ENCODE results near the gene PUM1.

The PUM1 gene

GRCh38 chr1:30905403-30905802 is 160.1 kb downstream of the PUM1 start:
- TF ChIP-seq CTCF (conservative IDR thresholded peaks at IDR 0.05; ENCODE audit: low read depth, low read length): no peak
- H3K4me3 ChIP-seq (ENCODE audit: low read depth, low read length): no peak overlapping the region
- DNase-seq (ENCODE audit: low read depth): no peak

DNA sequence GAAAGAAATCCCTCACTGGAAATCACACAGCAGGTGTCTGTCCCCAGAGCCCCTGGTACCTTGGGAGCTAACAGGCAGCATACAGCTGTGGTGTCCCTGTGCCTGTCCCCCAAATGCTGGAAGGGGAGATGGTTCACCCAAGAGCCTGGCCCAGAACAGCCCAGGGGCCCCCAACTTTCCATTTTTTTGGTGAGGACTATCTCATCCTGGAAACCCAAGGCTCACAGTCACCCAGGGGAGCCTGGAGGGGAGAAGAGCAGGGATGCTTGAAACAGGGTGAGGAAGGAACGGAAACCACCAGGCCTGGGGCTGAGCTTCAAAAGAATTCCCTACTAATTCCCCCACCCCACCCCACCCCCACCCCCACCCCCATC is 160.6 kb downstream of the PUM1 start:
- no peak for TF ChIP-seq CTCF (conservative IDR thresholded peaks at IDR 0.05; ENCODE audit: low read depth, low read length)
- DNase-seq (ENCODE audit: low read depth): no peak
- no peak overlapping the region for H3K4me3 ChIP-seq (ENCODE audit: low read depth, low read length)

- TF ChIP-seq CTCF (conservative IDR thresholded peaks at IDR 0.05; ENCODE audit: low read depth, low read length): no peak
- no peak for DNase-seq (ENCODE audit: low read depth)
- H3K4me3 ChIP-seq (ENCODE audit: low read depth, low read length): no peak overlapping the region
These were observed 161.1 kb downstream of the PUM1 start for GRCh38 chr1:30904191-30904961.

DNA sequence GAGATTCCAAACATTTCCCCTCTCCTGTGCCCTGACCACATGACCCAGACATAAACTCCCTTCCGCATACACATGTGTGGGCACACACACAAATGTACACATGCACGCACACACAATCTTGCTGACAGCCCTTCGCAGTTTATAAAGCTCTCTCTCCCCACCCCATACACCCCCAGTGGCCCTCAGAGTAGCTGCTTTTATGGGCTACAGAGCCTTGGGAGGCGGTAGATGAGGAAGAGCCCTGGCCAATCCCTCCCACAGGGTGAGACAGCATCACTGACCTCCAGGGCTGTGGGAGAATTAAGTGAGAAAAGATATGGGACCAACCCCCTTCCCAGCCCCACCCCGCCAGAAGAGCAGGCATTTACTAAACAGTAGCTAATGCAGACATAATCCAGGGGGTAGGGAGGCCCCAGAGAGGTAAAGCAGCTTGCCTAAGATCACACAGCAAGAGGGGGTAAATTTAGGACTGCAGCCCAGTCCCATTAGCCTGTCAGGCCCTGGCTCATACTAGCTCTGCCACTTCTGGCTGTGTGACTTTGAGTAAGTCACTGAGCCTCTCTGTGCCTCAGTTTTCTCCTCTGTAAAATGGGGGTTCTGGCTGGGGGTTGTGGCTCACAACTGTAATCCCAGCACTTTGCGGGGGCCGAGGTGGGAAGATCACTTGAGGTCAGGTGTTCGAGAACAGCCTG is 162.0 kb downstream of the PUM1 start:
- H3K4me3 ChIP-seq (ENCODE audit: low read depth, low read length): no peak overlapping the region

GRCh38 chr1:30902593-30903290 is 162.8 kb downstream of the PUM1 start:
- no peak overlapping the region for H3K4me3 ChIP-seq (ENCODE audit: low read depth, low read length)
- TF ChIP-seq CTCF (conservative IDR thresholded peaks at IDR 0.05; ENCODE audit: low read depth, low read length): no peak
- DNase-seq (ENCODE audit: low read depth): no peak

More for the DNA sequence above, 162.0 kb downstream of the PUM1 start:
- no peak for TF ChIP-seq CTCF (conservative IDR thresholded peaks at IDR 0.05; ENCODE audit: low read depth, low read length)
- peak; percentile 31 for DNase-seq (ENCODE audit: low read depth)

DNA sequence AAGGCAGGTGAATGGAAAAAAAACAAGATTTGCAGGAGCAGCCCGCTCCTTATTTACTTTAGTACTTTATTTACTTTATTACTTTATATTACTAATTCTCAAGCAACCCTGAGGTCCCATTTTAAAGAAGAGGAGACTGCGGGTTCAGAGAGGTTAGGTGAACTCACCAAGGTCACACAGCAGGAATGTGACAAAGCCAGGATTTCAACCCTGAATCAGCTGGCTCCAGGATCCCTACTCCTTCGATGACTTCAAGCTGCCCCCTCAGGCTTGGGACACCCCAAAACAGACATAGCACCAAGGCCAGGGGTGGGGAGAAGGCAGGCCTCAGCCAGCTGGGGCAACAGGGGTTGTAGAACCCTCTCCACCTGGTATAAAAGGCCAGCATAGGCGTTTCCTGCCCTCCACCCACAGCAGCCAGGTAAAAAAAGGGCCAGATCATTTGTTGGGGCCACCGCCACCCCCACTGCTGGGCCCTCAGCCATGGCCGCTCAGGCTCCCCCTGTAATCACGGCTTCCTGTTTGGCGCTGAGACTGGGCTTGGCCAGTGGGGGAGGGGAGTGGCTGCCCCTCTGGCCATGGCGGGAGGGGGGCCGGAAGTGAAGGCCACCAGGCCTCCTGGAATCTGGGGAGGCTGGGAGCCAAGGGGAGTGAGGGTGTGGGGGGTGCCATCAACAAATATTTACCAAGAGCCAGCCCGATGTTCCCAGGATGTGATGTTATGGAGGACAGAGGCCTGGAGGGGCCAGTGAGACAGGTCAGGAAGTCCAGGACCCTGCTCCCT is 163.5 kb downstream of the PUM1 start:
- no peak overlapping the region for H3K4me3 ChIP-seq (ENCODE audit: low read depth, low read length)
- no peak for TF ChIP-seq CTCF (conservative IDR thresholded peaks at IDR 0.05; ENCODE audit: low read depth, low read length)
- peak; percentile 21 for DNase-seq (ENCODE audit: low read depth)
